ENCODE data around the gene ZNF655. TPM values are rescaled to one million over a fixed set of nuclear protein-coding genes. Genes with fewer than 3 reads are reported as not detected.
"Not testable (repeated sequence)": the region's sequence is repeated elsewhere in the genome, so short reads cannot be mapped to it uniquely, and the experiment has no call there.

The ZNF655 gene, protein sequence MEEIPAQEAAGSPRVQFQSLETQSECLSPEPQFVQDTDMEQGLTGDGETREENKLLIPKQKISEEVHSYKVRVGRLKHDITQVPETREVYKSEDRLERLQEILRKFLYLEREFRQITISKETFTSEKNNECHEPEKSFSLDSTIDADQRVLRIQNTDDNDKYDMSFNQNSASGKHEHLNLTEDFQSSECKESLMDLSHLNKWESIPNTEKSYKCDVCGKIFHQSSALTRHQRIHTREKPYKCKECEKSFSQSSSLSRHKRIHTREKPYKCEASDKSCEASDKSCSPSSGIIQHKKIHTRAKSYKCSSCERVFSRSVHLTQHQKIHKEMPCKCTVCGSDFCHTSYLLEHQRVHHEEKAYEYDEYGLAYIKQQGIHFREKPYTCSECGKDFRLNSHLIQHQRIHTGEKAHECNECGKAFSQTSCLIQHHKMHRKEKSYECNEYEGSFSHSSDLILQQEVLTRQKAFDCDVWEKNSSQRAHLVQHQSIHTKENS
- 96.5 TPM for total RNA-seq

DNA sequence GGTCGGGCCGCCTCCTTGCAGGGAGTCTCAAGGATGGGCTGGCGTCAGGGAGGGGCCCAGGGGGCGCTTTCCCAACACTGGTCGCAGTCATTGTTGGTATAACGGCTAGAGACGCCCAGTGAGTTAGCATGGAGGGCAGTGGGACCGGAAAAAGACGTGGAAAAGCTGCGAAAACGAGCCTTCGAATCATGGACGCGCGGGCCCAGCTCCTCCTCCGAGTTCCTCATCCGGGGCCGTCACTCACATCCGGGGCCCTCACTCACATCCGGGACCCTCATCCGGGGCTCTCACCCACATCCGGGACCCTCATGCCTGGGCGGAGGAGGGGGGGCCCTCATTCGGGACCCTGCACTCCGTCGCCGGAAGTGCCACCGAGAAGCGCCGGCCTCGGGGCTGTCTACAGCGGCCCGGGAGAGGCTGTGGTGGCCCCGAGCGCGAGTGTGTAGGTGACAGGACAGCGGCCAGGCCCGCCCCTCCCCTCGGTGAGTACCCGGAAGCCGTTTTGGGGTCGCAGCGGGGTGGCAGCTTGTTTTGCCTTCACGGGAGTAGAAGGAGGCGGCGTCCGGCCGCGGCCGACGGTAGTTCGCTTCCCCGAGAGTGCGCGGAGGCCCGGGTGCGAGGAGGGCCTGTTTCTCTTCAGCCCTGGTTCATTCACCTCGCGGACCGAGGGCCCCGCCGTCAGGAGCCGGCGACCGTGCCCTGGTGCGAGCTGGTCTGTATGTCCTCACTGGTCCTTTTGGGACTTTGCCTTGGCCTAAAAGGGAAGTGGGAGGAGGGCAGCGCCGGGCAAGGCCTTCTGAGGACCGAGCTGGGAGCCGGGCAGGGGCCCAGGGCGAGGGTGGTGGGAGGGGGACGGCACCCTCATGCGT is at the start of gene ZNF655:
ZNF655 (plus strand) TSS at position 337 of the 869 bp plus-strand sequence. CDS start 1,918 bp downstream, outside the sequence.
- DNase-seq (ENCODE audit: low spot score): peak; percentile 96

GRCh38 chr7:99514050-99514449 is 44.4 kb upstream of the ZNF655 start:
- DNase-seq (ENCODE audit: low spot score): no peak

DNA sequence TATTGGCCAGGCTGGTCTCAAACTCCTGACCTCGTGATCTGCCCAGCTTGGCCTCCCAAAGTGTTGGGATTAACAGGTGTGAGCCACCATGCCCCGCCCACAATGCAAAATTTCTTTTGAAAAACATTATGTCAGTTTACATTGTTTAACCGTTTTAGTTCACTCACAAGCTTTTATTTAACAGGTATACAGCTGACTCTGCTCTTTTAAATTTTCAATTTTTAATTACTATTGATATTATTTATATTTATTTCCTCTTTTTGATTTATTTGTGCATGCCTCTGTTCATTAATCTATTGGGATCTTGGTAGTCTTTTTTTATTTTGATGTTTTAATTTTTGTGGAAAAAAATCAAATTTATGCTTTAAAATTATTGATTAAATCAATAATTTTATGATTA is 37.0 kb upstream of the ZNF655 start:
- DNase-seq (ENCODE audit: low spot score): no peak

DNA sequence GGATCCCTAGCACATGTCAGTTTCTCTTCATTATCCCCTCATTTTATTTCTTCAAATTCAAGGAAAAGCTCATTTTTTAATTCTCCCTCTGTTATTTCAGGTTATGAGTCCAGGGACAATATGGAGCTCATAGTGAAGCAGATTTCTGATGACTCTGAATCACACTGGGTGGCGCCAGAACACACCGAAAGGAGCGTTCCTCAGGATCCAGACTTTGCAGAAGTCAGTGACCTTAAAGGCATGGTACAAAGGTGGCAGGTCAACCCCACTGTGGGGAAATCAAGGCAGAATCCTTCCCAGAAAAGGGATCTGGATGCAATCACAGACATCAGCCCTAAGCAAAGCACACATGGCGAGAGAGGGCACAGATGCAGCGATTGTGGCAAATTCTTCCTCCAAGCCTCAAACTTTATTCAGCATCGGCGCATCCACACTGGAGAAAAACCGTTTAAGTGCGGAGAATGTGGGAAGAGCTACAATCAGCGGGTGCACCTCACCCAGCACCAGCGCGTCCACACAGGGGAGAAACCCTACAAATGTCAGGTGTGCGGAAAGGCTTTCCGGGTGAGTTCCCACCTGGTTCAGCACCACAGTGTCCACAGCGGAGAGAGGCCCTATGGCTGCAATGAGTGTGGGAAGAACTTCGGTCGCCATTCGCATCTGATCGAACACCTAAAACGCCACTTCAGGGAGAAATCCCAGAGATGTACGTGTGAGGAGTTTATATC is 32.6 kb upstream of the ZNF655 start:
- no peak for DNase-seq (ENCODE audit: low spot score)

DNA sequence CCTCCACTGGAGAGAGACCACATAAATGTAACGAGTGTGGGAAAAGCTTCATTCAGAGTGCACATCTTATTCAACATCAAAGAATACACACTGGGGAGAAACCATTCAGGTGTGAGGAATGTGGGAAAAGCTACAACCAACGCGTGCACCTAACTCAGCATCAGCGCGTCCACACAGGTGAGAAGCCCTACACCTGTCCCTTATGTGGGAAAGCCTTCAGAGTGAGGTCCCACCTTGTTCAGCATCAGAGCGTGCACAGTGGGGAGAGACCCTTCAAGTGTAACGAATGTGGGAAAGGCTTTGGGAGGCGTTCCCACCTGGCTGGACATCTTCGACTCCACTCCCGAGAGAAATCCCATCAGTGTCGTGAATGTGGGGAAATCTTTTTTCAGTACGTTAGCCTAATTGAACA is 27.1 kb upstream of the ZNF655 start:
- DNase-seq (ENCODE audit: low spot score): no peak

DNA sequence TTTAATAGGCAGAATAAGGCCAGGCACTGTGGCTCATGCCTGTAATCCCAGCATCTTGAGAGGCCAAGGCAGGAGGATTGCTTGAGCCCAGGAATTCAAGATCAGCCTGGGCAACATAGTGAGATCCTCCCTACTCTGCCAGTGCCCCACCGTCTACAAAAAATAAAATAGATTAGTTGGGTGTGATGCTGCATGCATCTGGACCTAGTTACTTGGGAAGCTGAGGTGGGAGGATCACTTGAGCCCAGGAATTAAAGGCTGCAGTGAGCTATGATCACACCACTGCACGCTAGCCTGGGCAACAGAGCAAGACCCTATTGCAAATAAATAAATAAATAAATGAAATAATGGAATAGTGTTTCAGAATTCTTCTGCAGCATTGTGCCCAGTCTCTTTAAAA is 22.8 kb upstream of the ZNF655 start:
- no peak for DNase-seq (ENCODE audit: low spot score)

GRCh38 chr7:99539213-99539811 is 19.1 kb upstream of the ZNF655 start:
- DNase-seq (ENCODE audit: low spot score): no peak

DNA sequence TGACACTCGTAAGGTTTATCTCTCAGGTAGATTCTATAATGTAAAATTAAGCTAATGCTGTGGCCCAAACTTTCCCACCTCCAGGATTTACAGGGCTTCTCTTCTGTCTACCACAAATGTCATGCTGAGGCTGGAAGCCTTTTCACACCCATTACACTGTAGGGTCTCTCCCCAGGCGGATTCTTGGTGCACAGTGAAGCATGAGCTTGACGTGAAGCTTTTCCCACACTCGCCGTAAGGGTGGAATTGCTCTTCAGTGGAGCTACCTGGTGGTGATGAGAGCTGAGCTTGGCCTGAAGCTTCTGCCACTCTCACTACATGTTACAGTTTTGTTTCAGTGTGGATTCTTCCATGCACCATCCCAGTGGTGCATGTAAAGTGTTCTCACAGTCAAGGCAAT is 17.9 kb upstream of the ZNF655 start:
- DNase-seq (ENCODE audit: low spot score): no peak

DNA sequence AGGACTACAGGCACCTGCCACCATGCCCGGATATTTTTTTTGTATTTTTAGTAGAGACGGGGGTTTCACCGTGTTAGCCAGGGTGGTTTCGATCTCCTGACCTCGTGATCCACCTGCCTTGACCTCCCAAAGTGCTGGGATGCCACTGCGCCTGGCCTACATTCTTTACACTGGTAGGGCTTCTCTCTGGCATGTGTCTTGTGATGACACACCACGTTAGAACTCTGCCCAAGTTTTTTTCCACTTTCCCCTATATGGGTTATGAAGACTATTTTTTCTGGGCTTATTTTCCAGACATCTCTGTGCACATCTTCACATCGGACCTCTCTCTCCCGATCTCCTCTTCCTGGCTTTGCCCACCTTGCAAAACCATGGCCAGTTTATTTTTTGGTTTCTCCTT is 17.2 kb upstream of the ZNF655 start:
- DNase-seq (ENCODE audit: low spot score): no peak

- DNase-seq (ENCODE audit: low spot score): no peak
These were observed 15.3 kb upstream of the ZNF655 start for GRCh38 chr7:99543081-99543671.

DNA sequence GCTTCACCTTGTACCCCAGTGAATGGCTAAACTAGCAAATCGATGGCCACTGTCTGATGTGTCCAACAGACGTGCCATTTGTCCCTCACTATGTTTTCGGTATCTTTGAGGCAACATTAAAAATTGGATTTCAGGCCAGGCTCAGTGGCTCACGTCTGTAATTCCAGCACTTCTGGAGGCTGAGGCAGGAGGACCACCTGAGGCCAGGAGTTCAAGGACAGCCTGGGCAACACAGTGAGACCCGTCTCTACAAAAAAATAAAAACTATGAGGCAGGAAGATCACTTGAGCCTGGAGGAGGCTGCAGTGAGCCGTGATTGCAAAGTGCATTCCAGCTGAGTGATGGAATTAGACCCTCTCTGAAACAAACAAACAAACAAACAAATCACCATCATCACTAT is 14.5 kb upstream of the ZNF655 start:
- no peak for DNase-seq (ENCODE audit: low spot score)

DNA sequence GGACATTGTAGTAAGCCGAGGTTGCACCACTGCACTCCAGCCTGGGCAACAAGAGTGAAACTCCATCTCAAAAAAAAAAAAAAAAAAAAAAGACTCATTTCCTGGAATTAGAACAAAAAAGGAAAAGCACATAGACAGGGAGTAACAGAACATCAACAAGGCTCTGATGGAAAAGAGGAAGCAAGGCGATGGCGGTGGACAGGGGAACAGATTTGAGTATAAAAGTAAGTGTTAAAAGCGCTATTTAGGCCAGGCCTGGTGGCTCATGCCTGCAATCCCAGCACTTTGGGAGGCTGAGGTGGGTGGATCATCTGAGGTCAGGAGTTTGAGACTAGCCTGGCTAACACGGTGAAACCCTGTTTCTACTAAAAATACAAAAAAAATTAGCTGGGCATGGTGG is 13.1 kb upstream of the ZNF655 start:
- not testable (repeated sequence) for DNase-seq (ENCODE audit: low spot score)

DNA sequence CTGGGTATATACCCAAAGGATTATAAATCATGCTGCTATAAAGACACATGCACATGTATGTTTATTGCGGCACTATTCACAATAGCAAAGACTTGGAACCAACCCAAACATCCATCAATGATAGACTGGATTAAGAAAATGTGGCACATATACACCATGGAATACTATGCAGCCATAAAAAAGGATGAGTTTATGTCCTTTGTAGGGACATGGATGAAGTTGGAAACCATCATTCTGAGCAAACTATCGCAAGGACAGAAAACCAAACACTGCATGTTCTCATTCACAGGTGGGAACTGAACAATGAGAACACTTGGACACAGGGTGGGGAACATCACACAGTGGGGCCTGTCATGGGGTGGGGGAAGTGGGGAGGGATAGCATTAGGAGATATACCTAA is 8.9 kb upstream of the ZNF655 start:
- not testable (repeated sequence) for DNase-seq (ENCODE audit: low spot score)

GRCh38 chr7:99551334-99551733 is 7.1 kb upstream of the ZNF655 start:
- no peak for DNase-seq (ENCODE audit: low spot score)

- DNase-seq (ENCODE audit: low spot score): peak; percentile 89
These were observed 6.5 kb upstream of the ZNF655 start, which contains the start of gene FAM200A for GRCh38 chr7:99551767-99552463. Gene FAM200A, minus strand, starts transcription at chr7:99552114. Its CDS starts 3,707 bp downstream, at chr7:99548407.

- no peak for DNase-seq (ENCODE audit: low spot score)
These were observed 5.4 kb upstream of the ZNF655 start for GRCh38 chr7:99553039-99553438.

- no peak for DNase-seq (ENCODE audit: low spot score)
These were observed 3.5 kb upstream of the ZNF655 start for GRCh38 chr7:99554939-99555338.

DNA sequence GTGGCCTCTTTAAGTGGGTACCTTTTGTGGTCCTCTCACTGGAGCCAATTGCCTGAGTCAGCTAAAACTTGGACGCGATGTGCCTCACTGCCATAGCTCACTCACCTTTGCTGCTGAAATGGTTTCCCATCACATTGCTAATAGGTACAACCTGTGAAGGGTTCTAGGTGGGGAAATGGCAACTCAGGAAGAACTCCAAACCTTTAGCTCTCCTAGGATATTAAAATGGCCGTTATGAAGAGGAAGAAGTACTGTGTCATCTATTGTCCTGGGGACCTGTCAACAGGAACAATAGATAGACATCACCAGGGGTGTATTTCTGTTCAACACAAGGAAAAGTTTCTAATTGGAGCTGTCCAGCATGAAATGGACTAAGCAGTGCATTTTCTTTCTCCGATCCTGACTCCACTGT is 1.2 kb upstream of the ZNF655 start:
- DNase-seq (ENCODE audit: low spot score): no peak

DNA sequence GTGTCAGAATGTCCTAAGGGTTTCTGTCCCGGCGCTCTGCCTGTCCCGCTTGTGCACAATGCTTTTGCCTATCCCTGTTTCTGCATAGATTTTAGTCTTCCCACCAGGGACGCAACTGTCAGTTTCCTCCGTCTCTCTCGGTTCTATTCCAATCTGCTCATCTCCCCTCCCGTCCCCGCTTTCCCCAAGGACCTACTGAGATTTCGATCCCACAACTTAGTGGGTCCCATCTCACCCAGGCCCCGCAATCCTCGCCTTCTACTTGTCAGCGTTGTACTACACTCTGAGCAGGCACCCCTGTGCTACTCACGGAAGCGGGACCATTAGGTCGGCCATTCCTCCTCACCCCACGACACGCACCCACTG is 519 bp upstream of the ZNF655 start:
- no peak for DNase-seq (ENCODE audit: low spot score)

GRCh38 chr7:99559175-99559915 is 903 bp downstream of the ZNF655 start:
- DNase-seq (ENCODE audit: low spot score): no peak

All from ureter (tissue), 1 donor.